WERI-Rb-1 (cell line): ENCODE measurements around the gene PTPN9.
"Not testable (repeated sequence)": the region's sequence is repeated elsewhere in the genome, so short reads cannot be mapped to it uniquely, and the experiment has no call there.

Experiments
- DNase-seq: peaks from one replicate; pipeline ENCODE4 v3.0.0-alpha.2; 2020
- H3K27ac ChIP-seq: fragments of 250-450 bp; sonication (Bioruptor Pico); 2 replicates; pipeline ENCODE4 v1.5.1; 2020; ENCODE audit warnings: mild to moderate bottlenecking, moderate library complexity
- H3K27me3 ChIP-seq: fragments of 250-450 bp; sonication (Bioruptor Pico); 2 replicates; pipeline ENCODE4 v1.5.1; 2021; ENCODE audit warnings: mild to moderate bottlenecking, low read depth, moderate library complexity; ENCODE audit not compliant: insufficient read depth, severe bottlenecking
- H3K36me3 ChIP-seq: fragments of 250-450 bp; sonication (Bioruptor Pico); 2 replicates; pipeline ENCODE4 v1.5.1; 2020; ENCODE audit warnings: mild to moderate bottlenecking, moderate library complexity
- H3K4me3 ChIP-seq: 2 replicates; pipeline ENCODE4 v1.5.1; 2011; ENCODE audit warnings: low read depth, mild to moderate bottlenecking, control low read depth, low read length
- H3K9me3 ChIP-seq: fragments of 250-450 bp; sonication (Bioruptor Pico); 2 replicates; pipeline ENCODE4 v1.5.1; 2021; ENCODE audit warnings: mild to moderate bottlenecking, moderate library complexity; ENCODE audit not compliant: severe bottlenecking
- CTCF ChIP-seq: IDR thresholded peaks from 2 replicates; pipeline ENCODE4 v1.5.1; 2011; ENCODE audit warnings: low read depth, mild to moderate bottlenecking, control low read depth, inconsistent platforms, low read length

The PTPN9 gene

GRCh38 chr15:75446151-75446550, 133.0 kb downstream of the PTPN9 start:
- no peak overlapping the region for H3K27ac ChIP-seq
- H3K36me3 ChIP-seq, result peaks cover 34% of the 10 kb centered on the region

GRCh38 chr15:75445324-75445723, 133.8 kb downstream of the PTPN9 start:
- not testable (repeated sequence) for DNase-seq, H3K27me3 ChIP-seq, H3K9me3 ChIP-seq, H3K27ac ChIP-seq, H3K4me3 ChIP-seq
- H3K36me3 ChIP-seq, result peaks cover 36% of the 10 kb centered on the region

More at GRCh38 chr15:75446151-75446550, 133.0 kb downstream of the PTPN9 start:
- no peaks in the 10 kb centered on the region for H3K27me3 ChIP-seq
- no peak for DNase-seq
- no peak overlapping the region for H3K4me3 ChIP-seq
- no peaks in the 10 kb centered on the region for H3K9me3 ChIP-seq
- TF ChIP-seq CTCF, result no peak

GRCh38 chr15:75443972-75444453, 135.1 kb downstream of the PTPN9 start:
- not testable (repeated sequence) for H3K27ac ChIP-seq, H3K9me3 ChIP-seq, H3K4me3 ChIP-seq, H3K27me3 ChIP-seq, DNase-seq
- H3K36me3 ChIP-seq, result peaks cover 36% of the 10 kb centered on the region

GRCh38 chr15:75437721-75438120, 141.4 kb downstream of the PTPN9 start:
- DNase-seq, result no peak
- H3K9me3 ChIP-seq, result no peaks in the 10 kb centered on the region
- no peaks in the 10 kb centered on the region for H3K27me3 ChIP-seq
- no peak for TF ChIP-seq CTCF
- no peak overlapping the region for H3K27ac ChIP-seq
- H3K36me3 ChIP-seq, result peaks cover 32% of the 10 kb centered on the region
- H3K4me3 ChIP-seq, result no peak overlapping the region

- no peaks in the 10 kb centered on the region for H3K9me3 ChIP-seq
- no peak overlapping the region for H3K27ac ChIP-seq
- no peak for TF ChIP-seq CTCF
- H3K36me3 ChIP-seq, result peaks cover 30% of the 10 kb centered on the region
- no peak for DNase-seq
- no peaks in the 10 kb centered on the region for H3K27me3 ChIP-seq
- no peak overlapping the region for H3K4me3 ChIP-seq
These were observed 142.2 kb downstream of the PTPN9 start for GRCh38 chr15:75436881-75437280.

GRCh38 chr15:75431682-75432081, 147.4 kb downstream of the PTPN9 start:
- no peak for DNase-seq
- Histone ChIP-seq H3K27ac (peak overlapping the region; percentile 33; the same call in 1 of the 2 replicates), H3K27me3 (no peaks in the 10 kb centered on the region), H3K4me3 (no peak overlapping the region), H3K9me3 (no peaks in the 10 kb centered on the region), H3K36me3 (peaks cover 50% of the 10 kb centered on the region)
- TF ChIP-seq CTCF, result no peak

- no peak overlapping the region for H3K4me3 ChIP-seq
- no peaks in the 10 kb centered on the region for H3K9me3 ChIP-seq
- H3K27me3 ChIP-seq, result no peaks in the 10 kb centered on the region
- DNase-seq, result no peak
- TF ChIP-seq CTCF, result no peak
- H3K27ac ChIP-seq, result peak overlapping the region; percentile 33; the same call in 1 of the 2 replicates
- peaks cover 52% of the 10 kb centered on the region for H3K36me3 ChIP-seq
These were observed 147.8 kb downstream of the PTPN9 start for GRCh38 chr15:75431270-75431669.
